Ishikawa (cell line): ENCODE measurements around the gene KLF6.

Experiments used
- CEBPB ChIP-seq: IDR thresholded peaks from 2 replicates; pipeline ENCODE4 v1.6.1; 2012
- EP300 ChIP-seq: IDR thresholded peaks from 2 replicates; pipeline ENCODE4 v1.6.1; 2012; ENCODE audit warnings: borderline replicate concordance
- MAX ChIP-seq: IDR thresholded peaks from 2 replicates; pipeline ENCODE4 v1.6.1; 2012
- RAD21 ChIP-seq: IDR thresholded peaks from 2 replicates; pipeline ENCODE4 v1.6.1; 2012; ENCODE audit warnings: low read depth
- REST ChIP-seq: IDR thresholded peaks from 2 replicates; pipeline ENCODE4 v1.6.1; 2012; ENCODE audit warnings: low read depth, mild to moderate bottlenecking
- TAF1 ChIP-seq: IDR thresholded peaks from 2 replicates; pipeline ENCODE4 v1.6.1; 2012; ENCODE audit warnings: low read depth, mild to moderate bottlenecking
- TCF12 ChIP-seq: IDR thresholded peaks from 2 replicates; pipeline ENCODE4 v1.6.1; 2012; ENCODE audit warnings: low read depth
- USF1 ChIP-seq: IDR thresholded peaks from 2 replicates; pipeline ENCODE4 v1.6.1; 2012
- YY1 ChIP-seq: IDR thresholded peaks from 2 replicates; pipeline ENCODE4 v1.6.1; 2012; ENCODE audit warnings: low read depth

GRCh38 chr10:3827768-3828403, 42.9 kb upstream of the KLF6 start:
- TF ChIP-seq REST (no peak), CEBPB (no peak), MAX (no peak), EP300 (no peak), TAF1 (no peak), TCF12 (no peak), USF1 (no peak), RAD21 (no peak), YY1 (no peak)
